PC-9 (cell line): ENCODE results near the gene EDNRB. TPM values are rescaled to one million over a fixed set of nuclear protein-coding genes. Genes with fewer than 3 reads are reported as not detected.

Experiments
- BruUV-seq: library from RNA; stranded (reverse); fragments of 400-500 nt; replicated peaks from 2 replicates; lab custom pipeline; 2021; lab: Mats Ljungman, UMichigan
- CTCF ChIA-PET: fragments of 300-600 bp; sonication (Branson Sonifier 250); formaldehyde crosslinking; loops from one replicate; lab custom pipeline; 2022; ENCODE audit warnings: antibody characterized with exemption; lab: Charles Lee
- POLR2A ChIA-PET: fragments of 300-600 bp; sonication (Branson Sonifier 250); formaldehyde crosslinking; loops from one replicate; lab custom pipeline; 2022; ENCODE audit warnings: antibody characterized with exemption; ENCODE audit not compliant: unreplicated experiment; lab: Charles Lee
- DNase-seq, 2 experiments: peaks; one replicate each; pipeline versions ENCODE4 v3.0.0 to v3.0.0-alpha.2; 2015 to 2022; ENCODE audit warnings: mixed read lengths in 1 of 2
- H2AFZ ChIP-seq: fragments of 200-600 bp; sonication (generic); 2 replicates; pipeline ENCODE4 v1.8.1; 2017; ENCODE audit warnings: antibody characterized with exemption
- H3F3A ChIP-seq: fragments of 200-600 bp; sonication (generic); 2 replicates; pipeline ENCODE4 v1.8.1; 2017; ENCODE audit warnings: antibody characterized with exemption, mild to moderate bottlenecking, low read depth; ENCODE audit not compliant: insufficient read depth
- H3K27ac ChIP-seq: fragments of 200-600 bp; sonication (generic); 2 replicates; pipeline ENCODE4 v1.6.1; 2016; ENCODE audit warnings: mixed run types
- H3K27me3 ChIP-seq: fragments of 200-600 bp; sonication (generic); 2 replicates; pipeline ENCODE4 v1.6.1; 2016; ENCODE audit warnings: low read depth, mixed run types; ENCODE audit not compliant: insufficient read depth
- H3K36me3 ChIP-seq: fragments of 200-600 bp; sonication (generic); 2 replicates; pipeline ENCODE4 v1.6.1; 2016; ENCODE audit warnings: low read depth, mixed run types
- H3K4me1 ChIP-seq: fragments of 200-600 bp; sonication (generic); replicated peaks from 2 replicates; pipeline ENCODE4 v1.6.1; 2016; ENCODE audit warnings: mixed run types; ENCODE audit not compliant: insufficient read depth
- H3K4me2 ChIP-seq: fragments of 200-600 bp; sonication (generic); 2 replicates; pipeline ENCODE4 v1.6.1; 2017; ENCODE audit warnings: mixed run types
- H3K4me3 ChIP-seq: fragments of 200-600 bp; sonication (generic); 2 replicates; pipeline ENCODE4 v1.6.1; 2016; ENCODE audit warnings: mixed run types
- H3K79me2 ChIP-seq: fragments of 200-600 bp; sonication (generic); 2 replicates; pipeline ENCODE4 v1.6.1; 2017; ENCODE audit warnings: low read depth, mixed run types
- H3K9me2 ChIP-seq: fragments of 200-600 bp; sonication (generic); 2 replicates; pipeline ENCODE4 v1.8.1; 2017; ENCODE audit warnings: mild to moderate bottlenecking; ENCODE audit not compliant: insufficient read depth
- H3K9me3 ChIP-seq: fragments of 200-600 bp; sonication (generic); 2 replicates; pipeline ENCODE4 v1.8.1; 2016; ENCODE audit warnings: low read depth; ENCODE audit not compliant: insufficient read depth
- H4K20me1 ChIP-seq: fragments of 200-600 bp; sonication (generic); 2 replicates; pipeline ENCODE4 v1.8.1; 2017; ENCODE audit not compliant: insufficient read depth
- CTCF ChIP-seq: fragments of 200-600 bp; sonication (generic); conservative IDR thresholded peaks from 2 replicates; pipeline ENCODE4 v1.6.1; 2017; ENCODE audit warnings: mixed run types, antibody characterized with exemption, mild to moderate bottlenecking, moderate library complexity
- EZH2 ChIP-seq: fragments of 200-600 bp; sonication (generic); IDR thresholded peaks from 2 replicates; pipeline ENCODE4 v1.8.0; 2017; ENCODE audit warnings: antibody characterized with exemption, low read depth
- intact Hi-C: fragments of 100-400 bp; cut with micrococcal nuclease; formaldehyde crosslinking; loops from one replicate; pipeline ENCODE4 v1.10.0; 2022; ENCODE audit not compliant: unreplicated experiment
- total RNA-seq: library from RNA; stranded (reverse); gene quantifications from 2 replicates; pipeline ENCODE4 v1.2.3, GENCODE V29; 2021

The EDNRB gene
- total RNA-seq, 1 experiment from 2014 or later: not detected

DNA sequence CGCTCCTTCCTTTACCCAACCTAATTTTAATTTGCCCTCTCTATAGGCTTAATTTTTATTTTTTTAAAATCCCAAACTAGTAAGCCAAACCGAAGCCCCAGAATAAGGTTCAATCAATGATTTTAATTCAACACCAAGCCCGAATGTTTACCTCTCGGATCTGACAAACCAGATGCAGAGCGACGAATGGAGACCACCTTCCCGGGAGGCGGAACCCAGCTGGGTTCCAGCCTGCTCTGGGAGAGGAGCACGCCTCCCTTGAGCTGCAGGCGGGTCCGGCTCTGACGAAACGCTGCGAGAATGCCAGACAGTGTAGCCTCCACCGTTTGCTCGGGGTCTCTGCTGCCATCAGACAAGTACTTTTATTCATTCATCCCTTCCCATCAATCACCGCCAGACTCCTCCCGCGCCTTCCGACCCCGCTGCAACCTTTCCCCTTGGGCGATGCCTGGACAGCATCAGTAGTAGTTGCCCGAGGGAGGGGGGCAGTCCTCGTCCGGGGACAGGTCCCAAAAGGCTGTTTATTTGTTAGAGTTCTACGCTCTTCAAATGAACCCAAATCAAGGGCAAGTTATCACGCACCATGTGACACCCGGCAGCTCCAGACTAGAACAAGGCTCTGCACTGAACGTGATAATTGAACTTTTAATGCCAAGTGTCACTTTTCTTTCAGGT, 752 bp upstream of the EDNRB start:
- H3K27me3 ChIP-seq: no peaks in the 10 kb centered on the region
- no peak overlapping the region for H3K27ac ChIP-seq
- no peak overlapping the region for H3K4me3 ChIP-seq
- no peaks in the 10 kb centered on the region for H4K20me1 ChIP-seq
- no peaks in the 10 kb centered on the region for H3K9me3 ChIP-seq
- no TSS peak for BruUV-seq
- intact Hi-C loops: no loop called here
- H3F3A ChIP-seq: no peaks in the 10 kb centered on the region
- ChIA-PET CTCF (no interaction called here), POLR2A (no interaction called here)
- H2AFZ ChIP-seq: no peak overlapping the region
- no peaks in the 10 kb centered on the region for H3K4me1 ChIP-seq
- DNase-seq: no peak
- no peaks in the 10 kb centered on the region for H3K36me3 ChIP-seq
- no peaks in the 10 kb centered on the region for H3K79me2 ChIP-seq
- TF ChIP-seq EZH2 (no peak), CTCF (no peak)
- H3K4me2 ChIP-seq: no peak overlapping the region
- H3K9me2 ChIP-seq: no peaks in the 10 kb centered on the region

- TF ChIP-seq EZH2 (no peak), CTCF (no peak)
- Histone ChIP-seq H3F3A (no peaks in the 10 kb centered on the region), H3K4me2 (no peak overlapping the region), H3K9me2 (no peaks in the 10 kb centered on the region), H2AFZ (no peak overlapping the region), H3K27ac (no peak overlapping the region), H3K4me3 (no peak overlapping the region), H4K20me1 (no peaks in the 10 kb centered on the region), H3K79me2 (no peaks in the 10 kb centered on the region), H3K4me1 (no peaks in the 10 kb centered on the region), H3K36me3 (no peaks in the 10 kb centered on the region), H3K27me3 (no peaks in the 10 kb centered on the region), H3K9me3 (no peaks in the 10 kb centered on the region)
- DNase-seq: no peak
- ChIA-PET POLR2A (no interaction called here), CTCF (interaction anchor here (0.6 kb wide), 1 partner anchor 13 kb away, joined by 4 read pairs; no protein-coding TSS in a partner anchor)
- intact Hi-C loops: no loop called here
- no TSS peak for BruUV-seq
Observed at GRCh38 chr13:77916488-77916887, 2.1 kb downstream of the EDNRB start.

GRCh38 chr13:77915686-77916085, 2.9 kb downstream of the EDNRB start:
- intact Hi-C loops: no loop called here
- H3K27me3 ChIP-seq: no peaks in the 10 kb centered on the region
- H3K79me2 ChIP-seq: no peaks in the 10 kb centered on the region
- no peak for TF ChIP-seq EZH2
- no peak for TF ChIP-seq CTCF
- no peaks in the 10 kb centered on the region for H3F3A ChIP-seq
- H3K4me2 ChIP-seq: no peak overlapping the region
- ChIA-PET CTCF (no interaction called here), POLR2A (no interaction called here)
- H3K9me2 ChIP-seq: no peaks in the 10 kb centered on the region
- H3K27ac ChIP-seq: no peak overlapping the region
- no peaks in the 10 kb centered on the region for H3K36me3 ChIP-seq
- H3K4me1 ChIP-seq: no peaks in the 10 kb centered on the region
- no peak overlapping the region for H3K4me3 ChIP-seq
- H3K9me3 ChIP-seq: no peaks in the 10 kb centered on the region
- no peak overlapping the region for H2AFZ ChIP-seq
- no peak for DNase-seq
- H4K20me1 ChIP-seq: no peaks in the 10 kb centered on the region
- no TSS peak for BruUV-seq
